ENCODE data around the gene CRADD.

- TF ChIP-seq CTCF (IDR thresholded peaks at IDR 0.05; ENCODE audit: insufficient read depth, low read length), result no peak
- no peak for TF ChIP-seq SPI1 (IDR thresholded peaks at IDR 0.05; ENCODE audit: borderline replicate concordance, low read depth)
- no peak for TF ChIP-seq POLR2AphosphoS5 (IDR thresholded peaks at IDR 0.05; ENCODE audit: low read depth)
These were observed 217.9 kb downstream of the CRADD start for GRCh38 chr12:93895089-93895445.
